GM12878 (cell line): Measurements from ENCODE around the gene TXNDC15. TPM values are rescaled to one million over a fixed set of nuclear protein-coding genes. Genes with fewer than 3 reads are reported as not detected.

Experiments used
- ATAC-seq: fragments of 200-7000 bp; cut with Tn5 transposase; 3 replicates; pipeline ENCODE4 v1.9.1; 2020; ENCODE audit warnings: mild to moderate bottlenecking, moderate library complexity
- BruUV-seq: library from RNA; stranded (reverse); fragments of 400-500 nt; replicated peaks from 2 replicates; lab custom pipeline; 2021; lab: Mats Ljungman, UMichigan
- CTCF ChIA-PET: fragments of 300-600 bp; sonication (Branson Sonifier 250); formaldehyde crosslinking; extraction: SDS; loops from one replicate; lab custom pipeline; 2021; ENCODE audit warnings: inconsistent platforms; lab: Yijun Ruan, JAX
- POLR2A ChIA-PET: fragments of 350-600 bp; formaldehyde crosslinking; extraction: SDS; loops from one replicate; lab custom pipeline; 2021; ENCODE audit warnings: inconsistent platforms; lab: Charles Lee
- RAD21 ChIA-PET: fragments of 300-600 bp; sonication (Branson Sonifier 250); formaldehyde crosslinking; loops from one replicate; lab custom pipeline; 2023; ENCODE audit warnings: antibody characterized with exemption; ENCODE audit not compliant: unreplicated experiment; lab: Charles Lee
- SMC1A ChIA-PET: fragments of 300-600 bp; sonication (Branson Sonifier 250); formaldehyde crosslinking; loops from one replicate; lab custom pipeline; 2023; ENCODE audit not compliant: unreplicated experiment, uncharacterized antibody; lab: Charles Lee
- DNase-seq: peaks from one replicate; pipeline ENCODE4 v3.0.0-alpha.2; 2011; ENCODE audit warnings: low read depth, low spot score
- FAIRE-seq: peaks from 3 replicates; lab custom pipeline; 2011; peaks lifted over from hg19 to GRCh38; lab: Jason Lieb, UNC
- H2AFZ ChIP-seq: 2 replicates; pipeline ENCODE4 v1.6.0; 2011; ENCODE audit warnings: low read depth, low read length, control low read depth; ENCODE audit not compliant: control insufficient read depth
- H3K27ac ChIP-seq: 2 replicates; pipeline ENCODE4 v1.5.1; 2011; ENCODE audit warnings: control low read depth; ENCODE audit not compliant: control insufficient read depth, insufficient read depth
- H3K27me3 ChIP-seq, 2 experiments: replicated peaks in 1 of 2; 2 replicates each; pipeline versions ENCODE4 v1.6.0 to v1.6.1; 2011; ENCODE audit warnings: low read length in 1 of 2; ENCODE audit not compliant: control insufficient read depth in 2 of 2, insufficient read depth in 2 of 2
- H3K36me3 ChIP-seq, 2 experiments: 2 replicates each; pipeline ENCODE4 v1.5.1; 2011; ENCODE audit warnings: low read length in 1 of 2; ENCODE audit not compliant: control insufficient read depth in 2 of 2, insufficient read depth in 2 of 2
- H3K4me1 ChIP-seq: 2 replicates; pipeline ENCODE4 v1.6.1; 2011; ENCODE audit warnings: mild to moderate bottlenecking, low read length, moderate library complexity, mixed read lengths; ENCODE audit not compliant: control insufficient read depth, insufficient read depth
- H3K4me2 ChIP-seq: 2 replicates; pipeline ENCODE4 v1.6.0; 2011; ENCODE audit warnings: control low read depth; ENCODE audit not compliant: control insufficient read depth, insufficient read depth
- H3K4me3 ChIP-seq: fragments of 200-600 bp; sonication (generic); 2 replicates; pipeline ENCODE4 v1.5.1; 2016
- H3K79me2 ChIP-seq: 2 replicates; pipeline ENCODE4 v1.6.0; 2011; ENCODE audit warnings: low read length; ENCODE audit not compliant: control insufficient read depth, insufficient read depth
- H3K9ac ChIP-seq: 2 replicates; pipeline ENCODE4 v1.8.0; 2011; ENCODE audit warnings: low read length, control low read depth, mixed read lengths; ENCODE audit not compliant: control insufficient read depth, insufficient read depth
- H3K9me3 ChIP-seq: replicated peaks from 3 replicates; pipeline ENCODE4 v1.5.1; 2011; ENCODE audit warnings: mild to moderate bottlenecking, low read length; ENCODE audit not compliant: control insufficient read depth, insufficient read depth
- H4K20me1 ChIP-seq: 2 replicates; pipeline ENCODE4 v1.6.0; 2011; ENCODE audit not compliant: control insufficient read depth, insufficient read depth
- BMI1 ChIP-seq: fragments of 450-650 bp; IDR thresholded peaks from 2 replicates; pipeline ENCODE4 v1.6.1; 2016; ENCODE audit warnings: mild to moderate bottlenecking, moderate library complexity, borderline replicate concordance
- ETV6 ChIP-seq, 2 experiments: fragments of 450-650 bp in 1 of 2; IDR thresholded peaks in 1 of 2; conservative IDR thresholded peaks in 1 of 2; 2 replicates each; pipeline ENCODE4 v1.6.1; 2014; ENCODE audit warnings: antibody characterized with exemption in 1 of 2, borderline replicate concordance in 1 of 2, low read depth in 1 of 2, mild to moderate bottlenecking in 1 of 2, moderate library complexity in 1 of 2
- KDM1A ChIP-seq: fragments of 200-600 bp; sonication (generic); IDR thresholded peaks from 2 replicates; pipeline ENCODE4 v1.6.1; 2016; ENCODE audit warnings: borderline replicate concordance
- LARP7 ChIP-seq: fragments of 450-650 bp; IDR thresholded peaks from 2 replicates; pipeline ENCODE4 v1.6.1; 2017; ENCODE audit warnings: mild to moderate bottlenecking
- NR2C1 ChIP-seq: fragments of 450-650 bp; IDR thresholded peaks from 2 replicates; pipeline ENCODE4 v1.6.1; 2017; ENCODE audit warnings: antibody characterized with exemption, mild to moderate bottlenecking, moderate library complexity
- NR2C2 ChIP-seq: IDR thresholded peaks from 2 replicates; pipeline ENCODE4 v1.6.1; 2011; ENCODE audit warnings: borderline replicate concordance, low read depth; ENCODE audit not compliant: control insufficient read depth, insufficient read length
- PAX8 ChIP-seq: fragments of 450-650 bp; IDR thresholded peaks from 2 replicates; pipeline ENCODE4 v1.6.1; 2017; ENCODE audit warnings: mild to moderate bottlenecking, moderate library complexity
- RB1 ChIP-seq: fragments of 450-650 bp; formaldehyde crosslinking; IDR thresholded peaks from 2 replicates; pipeline ENCODE4 v1.6.1; 2017; ENCODE audit warnings: mild to moderate bottlenecking, borderline replicate concordance
- RUNX3 ChIP-seq: IDR thresholded peaks from 2 replicates; pipeline ENCODE4 v1.6.1; 2012; ENCODE audit warnings: low read length, inconsistent platforms
- SRF ChIP-seq, 2 experiments: IDR thresholded peaks; 2 replicates each; pipeline ENCODE4 v1.6.1; 2011; ENCODE audit warnings: low read depth in 2 of 2, low read length in 2 of 2, mild to moderate bottlenecking in 1 of 2, moderate library complexity in 1 of 2
- WGBS: methylation state at CpG from one replicate; pipeline ENCODE4 v1.1.6; 2016; ENCODE audit warnings: low lambda C conversion rate; ENCODE audit not compliant: insufficient replicate concordance, insufficient coverage; ENCODE audit errors: missing lambda C conversion rate; 5-methylcytosine and 5-hydroxymethylcytosine counted together
- in situ Hi-C: fragments of 300-500 bp; cut with MboI; formaldehyde crosslinking; loops from 9 replicates; pipeline ENCODE4 v1.14.3; 2018; ENCODE audit warnings: mixed read lengths
- intact Hi-C: fragments of 100-400 bp; cut with micrococcal nuclease; formaldehyde crosslinking; loops from one replicate; pipeline ENCODE4 v1.14.2; 2022; ENCODE audit not compliant: unreplicated experiment
- polyA plus RNA-seq, 11 experiments: library from polyadenylated mRNA; depleted of rRNA in 4 of 11; unstranded in 6 of 11; stranded (reverse) in 5 of 11; fragments of >200 nt; fragmentation: Nextera tagmentation in 4 of 11; fragmentation: Illumina TruSeq in 1 of 11; extraction: Ambion mirVana in 4 of 11; extraction: Trizol in 1 of 11; gene quantifications; 1 replicate in 1 of 11; 2 replicates in 10 of 11; pipeline versions ENCODE4 v1.2.1 to v1.2.3, GENCODE V29; 2011 to 2016; ENCODE audit warnings: inconsistent platforms in 2 of 11, missing spikeins in 2 of 11, low read depth in 1 of 11
- total RNA-seq, 4 experiments: library from RNA; depleted of rRNA in 3 of 4; stranded (reverse); fragments of >200 nt in 3 of 4; fragmentation: Illumina TruSeq in 1 of 4; extraction: Trizol in 1 of 4; gene quantifications; 2 replicates each; pipeline versions ENCODE4 v1.2.1 to v1.2.3, GENCODE V29; 2013 to 2021
- TF ChIP-seq, protein P1 (sequence below): IDR thresholded peaks from 2 replicates; pipeline ENCODE4 v1.6.1; 2011; ENCODE audit warnings: low read depth, mild to moderate bottlenecking, low read length, moderate library complexity, borderline replicate concordance; ENCODE audit errors: extremely low read depth
- TF ChIP-seq, protein P2 (sequence below): fragments of 450-650 bp; formaldehyde crosslinking; IDR thresholded peaks from 2 replicates; pipeline ENCODE4 v1.4.0; 2020; ENCODE audit warnings: mild to moderate bottlenecking, moderate library complexity
- TF ChIP-seq, protein P3 (sequence below): fragments of 450-650 bp; conservative IDR thresholded peaks from 2 replicates; pipeline ENCODE4 v1.6.1; 2017; ENCODE audit warnings: mild to moderate bottlenecking, moderate library complexity
- TF ChIP-seq, protein P4 (sequence below): IDR thresholded peaks from 2 replicates; pipeline ENCODE4 v1.6.1; 2011; ENCODE audit warnings: borderline replicate concordance, low read depth, mild to moderate bottlenecking, moderate library complexity, mixed read lengths, low read length; ENCODE audit not compliant: insufficient read depth; ENCODE audit errors: extremely low read length

Gene TXNDC15
- total and polyA plus RNA-seq, 10 of the 15 experiments (the other 5 are each of a cell fraction or from before 2014, with no cell fraction given), result 8.1 to 60.6 (median 38.1) TPM

DNA sequence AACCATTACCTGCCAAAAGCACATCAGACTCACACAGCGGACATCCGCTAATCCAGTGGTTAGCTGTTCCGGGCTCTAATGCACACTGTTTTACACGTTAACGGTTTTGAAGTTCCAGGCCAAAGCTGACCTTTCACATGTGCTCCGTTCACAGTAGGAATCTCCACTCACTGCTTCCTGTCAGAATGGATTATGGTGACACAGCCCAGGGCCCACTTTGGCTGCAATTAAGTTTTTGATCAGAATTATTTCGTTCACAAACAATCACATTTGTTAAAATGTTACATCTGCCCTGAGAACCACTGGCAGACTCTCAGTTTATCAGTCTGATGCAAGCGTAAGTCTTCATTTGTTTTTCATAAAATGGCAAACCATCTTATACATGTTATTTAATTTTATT, 63.4 kb downstream of the TXNDC15 start:
- no peak for DNase-seq
- Histone ChIP-seq H3K36me3 (no peaks in the 10 kb centered on the region; a peak in 1 of 4 replicates), H3K9ac (no peak overlapping the region)
- WGBS, result 99% methylated on average over 8 of the region's 8 CpGs
- no TSS peak for BruUV-seq
- TF ChIP-seq, protein P1, sequence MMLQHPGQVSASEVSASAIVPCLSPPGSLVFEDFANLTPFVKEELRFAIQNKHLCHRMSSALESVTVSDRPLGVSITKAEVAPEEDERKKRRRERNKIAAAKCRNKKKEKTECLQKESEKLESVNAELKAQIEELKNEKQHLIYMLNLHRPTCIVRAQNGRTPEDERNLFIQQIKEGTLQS, result no peak
- TF ChIP-seq, protein P2, sequence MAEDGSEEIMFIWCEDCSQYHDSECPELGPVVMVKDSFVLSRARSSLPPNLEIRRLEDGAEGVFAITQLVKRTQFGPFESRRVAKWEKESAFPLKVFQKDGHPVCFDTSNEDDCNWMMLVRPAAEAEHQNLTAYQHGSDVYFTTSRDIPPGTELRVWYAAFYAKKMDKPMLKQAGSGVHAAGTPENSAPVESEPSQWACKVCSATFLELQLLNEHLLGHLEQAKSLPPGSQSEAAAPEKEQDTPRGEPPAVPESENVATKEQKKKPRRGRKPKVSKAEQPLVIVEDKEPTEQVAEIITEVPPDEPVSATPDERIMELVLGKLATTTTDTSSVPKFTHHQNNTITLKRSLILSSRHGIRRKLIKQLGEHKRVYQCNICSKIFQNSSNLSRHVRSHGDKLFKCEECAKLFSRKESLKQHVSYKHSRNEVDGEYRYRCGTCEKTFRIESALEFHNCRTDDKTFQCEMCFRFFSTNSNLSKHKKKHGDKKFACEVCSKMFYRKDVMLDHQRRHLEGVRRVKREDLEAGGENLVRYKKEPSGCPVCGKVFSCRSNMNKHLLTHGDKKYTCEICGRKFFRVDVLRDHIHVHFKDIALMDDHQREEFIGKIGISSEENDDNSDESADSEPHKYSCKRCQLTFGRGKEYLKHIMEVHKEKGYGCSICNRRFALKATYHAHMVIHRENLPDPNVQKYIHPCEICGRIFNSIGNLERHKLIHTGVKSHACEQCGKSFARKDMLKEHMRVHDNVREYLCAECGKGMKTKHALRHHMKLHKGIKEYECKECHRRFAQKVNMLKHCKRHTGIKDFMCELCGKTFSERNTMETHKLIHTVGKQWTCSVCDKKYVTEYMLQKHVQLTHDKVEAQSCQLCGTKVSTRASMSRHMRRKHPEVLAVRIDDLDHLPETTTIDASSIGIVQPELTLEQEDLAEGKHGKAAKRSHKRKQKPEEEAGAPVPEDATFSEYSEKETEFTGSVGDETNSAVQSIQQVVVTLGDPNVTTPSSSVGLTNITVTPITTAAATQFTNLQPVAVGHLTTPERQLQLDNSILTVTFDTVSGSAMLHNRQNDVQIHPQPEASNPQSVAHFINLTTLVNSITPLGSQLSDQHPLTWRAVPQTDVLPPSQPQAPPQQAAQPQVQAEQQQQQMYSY (CRISPR knock-in tag), result no peak
- TF ChIP-seq RUNX3 (no peak), SRF (IDR thresholded peaks at IDR 0.05; ENCODE audit: low read depth in 2 of 2, low read length in 2 of 2) (no peak), PAX8 (no peak), KDM1A (no peak), NR2C1 (no peak), RB1 (no peak), NR2C2 (no peak), ETV6 (conservative IDR thresholded peaks at IDR 0.05 in 1 of 2, IDR thresholded peaks at IDR 0.05 in 1 of 2; ENCODE audit: borderline replicate concordance in 1 of 2, low read depth in 1 of 2) (no peak), BMI1 (no peak), LARP7 (no peak)
- TF ChIP-seq, protein P3, sequence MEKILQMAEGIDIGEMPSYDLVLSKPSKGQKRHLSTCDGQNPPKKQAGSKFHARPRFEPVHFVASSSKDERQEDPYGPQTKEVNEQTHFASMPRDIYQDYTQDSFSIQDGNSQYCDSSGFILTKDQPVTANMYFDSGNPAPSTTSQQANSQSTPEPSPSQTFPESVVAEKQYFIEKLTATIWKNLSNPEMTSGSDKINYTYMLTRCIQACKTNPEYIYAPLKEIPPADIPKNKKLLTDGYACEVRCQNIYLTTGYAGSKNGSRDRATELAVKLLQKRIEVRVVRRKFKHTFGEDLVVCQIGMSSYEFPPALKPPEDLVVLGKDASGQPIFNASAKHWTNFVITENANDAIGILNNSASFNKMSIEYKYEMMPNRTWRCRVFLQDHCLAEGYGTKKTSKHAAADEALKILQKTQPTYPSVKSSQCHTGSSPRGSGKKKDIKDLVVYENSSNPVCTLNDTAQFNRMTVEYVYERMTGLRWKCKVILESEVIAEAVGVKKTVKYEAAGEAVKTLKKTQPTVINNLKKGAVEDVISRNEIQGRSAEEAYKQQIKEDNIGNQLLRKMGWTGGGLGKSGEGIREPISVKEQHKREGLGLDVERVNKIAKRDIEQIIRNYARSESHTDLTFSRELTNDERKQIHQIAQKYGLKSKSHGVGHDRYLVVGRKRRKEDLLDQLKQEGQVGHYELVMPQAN, result no peak
- TF ChIP-seq, protein P4, sequence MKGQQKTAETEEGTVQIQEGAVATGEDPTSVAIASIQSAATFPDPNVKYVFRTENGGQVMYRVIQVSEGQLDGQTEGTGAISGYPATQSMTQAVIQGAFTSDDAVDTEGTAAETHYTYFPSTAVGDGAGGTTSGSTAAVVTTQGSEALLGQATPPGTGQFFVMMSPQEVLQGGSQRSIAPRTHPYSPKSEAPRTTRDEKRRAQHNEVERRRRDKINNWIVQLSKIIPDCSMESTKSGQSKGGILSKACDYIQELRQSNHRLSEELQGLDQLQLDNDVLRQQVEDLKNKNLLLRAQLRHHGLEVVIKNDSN, result no peak
- TF ChIP-seq, all 136 proteins: peak for 0
- H3K79me2 ChIP-seq, result no peaks in the 10 kb centered on the region
- RAD21 ChIA-PET, result no interaction called here
- no peaks in the 10 kb centered on the region for H3K27me3 ChIP-seq
- no peaks in the 10 kb centered on the region for H3K9me3 ChIP-seq
- H3K4me1 ChIP-seq, result no peaks in the 10 kb centered on the region
- in situ Hi-C loops, result no loop called here
- ATAC-seq (no peak), FAIRE-seq (no peak)
- CTCF ChIA-PET, result no interaction called here
- POLR2A ChIA-PET, result no interaction called here
- intact Hi-C loops, result no loop called here
- H3K27ac ChIP-seq, result no peak overlapping the region
- no peaks in the 10 kb centered on the region for H4K20me1 ChIP-seq
- no peak overlapping the region for H3K4me2 ChIP-seq
- SMC1A ChIA-PET, result interaction anchor here (0.9 kb wide), 1 partner anchor 20 kb away, joined by 3 read pairs; no protein-coding TSS in a partner anchor
- H3K4me3 ChIP-seq, result no peak overlapping the region
- no peak overlapping the region for H2AFZ ChIP-seq
